GM21447 (cell line): Measurements from ENCODE around the gene ANKAR.
"Not testable (repeated sequence)": the region's sequence is repeated elsewhere in the genome, so short reads cannot be mapped to it uniquely, and the experiment has no call there.

Experiments used
- ATAC-seq: cut with Tn5 transposase; IDR thresholded peaks from one replicate; pipeline ENCODE4 v1.9.1; 2021; ENCODE audit not compliant: unreplicated experiment

ANKAR gene

DNA sequence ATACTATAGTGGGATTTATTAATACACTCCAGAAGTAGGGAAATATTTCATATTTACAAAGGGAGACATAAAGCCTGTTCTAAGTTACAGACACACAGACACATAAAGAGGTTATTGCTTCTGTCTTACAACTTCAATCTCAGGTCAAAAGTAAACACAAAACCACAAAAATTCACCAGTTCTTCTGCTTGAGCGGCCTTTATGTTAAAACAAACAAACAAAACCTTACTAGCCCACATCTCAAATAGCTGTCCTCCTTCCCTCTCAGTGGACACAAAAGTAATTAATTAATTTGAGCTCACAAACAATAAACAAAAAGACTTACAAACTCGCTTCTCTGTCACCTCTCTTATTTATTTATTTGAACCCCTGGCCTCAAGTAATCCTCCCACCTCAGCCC, 14.7 kb upstream of the ANKAR start:
- no peak for ATAC-seq

DNA sequence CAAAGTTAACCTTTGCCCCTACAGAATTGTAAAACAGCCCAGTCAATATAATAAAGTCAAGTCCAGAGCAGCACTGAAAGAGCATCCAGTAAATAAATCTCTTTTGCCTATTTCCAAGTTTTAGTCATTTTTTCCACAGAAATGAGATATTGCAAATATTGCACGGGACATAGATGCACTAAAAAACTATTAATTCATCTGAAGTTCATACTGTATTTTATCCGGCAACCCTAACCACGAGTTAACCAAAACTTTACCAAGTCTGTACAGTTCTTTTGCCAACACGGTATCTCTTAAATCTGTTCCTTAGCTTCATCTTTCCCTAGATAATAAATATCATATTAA, 13.7 kb upstream of the ANKAR start:
- ATAC-seq = no peak

GRCh38 chr2:189661148-189661956, 13.1 kb upstream of the ANKAR start, which contains the start of gene ASNSD1:
TSS of gene ASNSD1 (plus strand) at chr2:189661459. CDS start at chr2:189666133, 4,674 bp downstream.
- ATAC-seq = peak; percentile 94

DNA sequence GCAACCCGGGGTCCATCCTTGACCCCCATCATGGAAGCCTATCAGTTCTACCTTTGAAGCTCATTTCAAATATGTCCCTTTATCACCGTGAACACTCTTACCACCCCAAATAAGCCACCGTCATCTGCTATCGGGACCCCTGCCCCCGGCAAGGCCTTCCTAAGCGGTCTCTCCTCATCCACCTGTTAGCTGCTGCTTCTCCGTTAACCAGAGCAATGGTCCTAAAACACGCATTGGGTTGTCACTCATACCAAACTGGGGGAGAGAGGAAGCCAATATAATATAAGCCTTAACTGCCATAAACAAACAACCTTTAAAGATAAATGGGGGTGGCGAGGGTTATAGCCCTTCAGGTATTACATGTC, 12.5 kb upstream of the ANKAR start:
- no peak for ATAC-seq

DNA sequence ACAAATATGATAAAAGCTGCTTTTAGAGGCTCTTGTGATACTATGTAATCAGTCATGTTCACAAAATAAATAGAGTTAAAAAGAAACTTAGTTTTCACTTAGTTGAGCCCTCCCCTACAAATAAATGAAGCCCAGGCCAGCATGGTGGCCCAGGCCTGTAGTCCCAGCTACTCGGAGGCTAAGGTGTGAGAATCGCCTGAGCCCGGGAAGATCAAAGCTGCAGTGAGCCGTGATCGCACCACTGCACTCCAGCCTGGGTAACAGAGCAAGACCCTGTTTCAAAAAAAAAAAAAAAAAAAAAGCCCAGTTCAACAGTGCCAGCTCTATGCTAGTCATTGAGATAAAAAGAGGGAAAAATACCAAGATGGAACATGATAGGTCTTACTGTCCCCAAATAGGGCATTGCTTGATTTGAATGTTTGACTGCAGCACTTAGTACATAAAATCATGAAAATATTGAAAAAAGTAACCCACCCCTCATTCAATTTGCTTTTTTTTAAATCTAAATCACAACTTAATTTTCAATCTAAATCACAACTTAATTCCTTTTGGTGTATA, 11.7 kb upstream of the ANKAR start:
- ATAC-seq = no peak

DNA sequence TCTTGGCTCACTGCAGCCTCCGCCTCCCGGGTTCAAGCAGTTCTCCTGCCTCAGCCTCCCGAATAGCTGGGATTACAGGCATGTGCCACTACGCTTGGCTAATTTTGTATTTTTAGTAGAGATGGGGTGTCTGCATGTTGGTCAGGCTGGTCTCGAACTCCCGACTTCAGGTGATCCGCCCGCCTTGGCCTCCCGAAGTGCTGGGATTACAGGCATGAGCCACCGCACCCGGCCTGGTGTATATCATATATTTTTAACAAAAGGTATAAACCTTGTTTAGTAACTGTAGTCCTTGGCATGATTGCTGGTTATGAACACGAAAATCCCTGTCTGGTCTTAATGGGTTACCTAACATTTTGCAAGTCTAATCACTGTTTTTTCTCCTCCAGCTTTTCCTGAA, 11.2 kb upstream of the ANKAR start:
- ATAC-seq = not testable (repeated sequence)

DNA sequence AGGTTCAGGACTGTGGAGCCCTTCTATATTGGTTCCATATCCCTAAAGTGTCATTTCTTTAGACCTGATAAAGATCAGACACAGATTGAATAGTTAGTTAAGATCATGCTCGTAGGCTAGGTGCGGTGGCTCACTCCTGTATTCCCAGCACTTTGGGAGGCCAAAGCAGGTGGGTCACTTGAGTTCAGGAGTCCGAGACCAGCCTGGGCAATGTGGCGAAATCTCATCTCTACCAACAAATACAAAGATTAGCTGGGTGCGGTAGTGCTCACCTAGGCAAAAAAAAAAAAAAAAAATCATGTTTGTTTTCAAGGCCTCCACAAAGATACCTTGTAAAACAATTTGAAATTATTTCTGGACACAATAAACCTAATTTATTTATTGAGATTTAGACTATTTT, 4.6 kb upstream of the ANKAR start:
- no peak for ATAC-seq

GRCh38 chr2:189673661-189674373, 653 bp upstream of the ANKAR start:
- no peak for ATAC-seq

- ATAC-seq = no peak
Measured at GRCh38 chr2:189676471-189676870, 2.0 kb downstream of the ANKAR start.

DNA sequence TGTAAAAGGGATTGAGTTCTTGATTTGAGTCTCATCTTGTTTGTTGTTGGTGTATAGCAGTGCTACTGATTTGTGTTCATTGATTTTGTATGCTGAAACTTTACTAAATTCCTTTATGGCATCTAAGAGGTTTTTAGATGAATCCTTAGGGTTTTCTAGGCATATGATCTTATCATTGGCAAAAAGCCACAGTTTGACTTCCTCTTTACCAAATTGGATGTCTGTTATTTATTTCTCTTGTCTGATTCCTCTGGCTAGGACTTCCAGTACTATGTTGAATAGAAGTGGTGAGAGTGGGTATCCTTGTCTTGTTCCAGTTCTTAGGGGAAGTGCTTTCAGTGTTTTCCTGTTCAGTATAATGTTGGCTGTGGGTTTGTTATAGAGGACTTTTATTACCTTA, 4.8 kb downstream of the ANKAR start:
- ATAC-seq = no peak

- no peak for ATAC-seq
Measured at GRCh38 chr2:189681203-189681602, 6.7 kb downstream of the ANKAR start.

- ATAC-seq = no peak
Measured at GRCh38 chr2:189681903-189682302, 7.4 kb downstream of the ANKAR start.

GRCh38 chr2:189683348-189683747, 8.9 kb downstream of the ANKAR start:
- ATAC-seq = no peak

- ATAC-seq = no peak
Measured at GRCh38 chr2:189684811-189685210, 10.3 kb downstream of the ANKAR start.

- peak; percentile 75 for ATAC-seq
Measured at GRCh38 chr2:189685540-189686229, 11.2 kb downstream of the ANKAR start.

GRCh38 chr2:189687796-189688195, 13.3 kb downstream of the ANKAR start:
- ATAC-seq = not testable (repeated sequence)

DNA sequence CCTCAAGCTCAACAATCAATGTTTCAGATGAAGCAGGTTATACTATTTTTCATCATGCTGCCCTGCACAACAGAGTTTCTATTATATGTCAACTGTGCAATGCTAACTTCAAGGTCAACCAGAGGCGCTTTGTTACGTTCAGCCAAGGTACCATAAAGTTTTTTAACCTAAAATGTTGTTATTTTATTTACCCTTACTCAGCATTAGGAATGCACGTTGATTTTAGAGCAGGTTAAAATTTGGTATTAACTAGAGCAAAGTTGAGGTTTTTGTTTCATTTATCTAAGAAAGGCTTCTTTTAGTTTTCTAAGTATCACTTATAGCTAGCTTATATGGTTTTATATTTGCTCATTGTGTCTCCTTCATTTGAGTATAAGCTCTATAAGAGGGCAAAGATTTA, 21.8 kb downstream of the ANKAR start:
- ATAC-seq = no peak

DNA sequence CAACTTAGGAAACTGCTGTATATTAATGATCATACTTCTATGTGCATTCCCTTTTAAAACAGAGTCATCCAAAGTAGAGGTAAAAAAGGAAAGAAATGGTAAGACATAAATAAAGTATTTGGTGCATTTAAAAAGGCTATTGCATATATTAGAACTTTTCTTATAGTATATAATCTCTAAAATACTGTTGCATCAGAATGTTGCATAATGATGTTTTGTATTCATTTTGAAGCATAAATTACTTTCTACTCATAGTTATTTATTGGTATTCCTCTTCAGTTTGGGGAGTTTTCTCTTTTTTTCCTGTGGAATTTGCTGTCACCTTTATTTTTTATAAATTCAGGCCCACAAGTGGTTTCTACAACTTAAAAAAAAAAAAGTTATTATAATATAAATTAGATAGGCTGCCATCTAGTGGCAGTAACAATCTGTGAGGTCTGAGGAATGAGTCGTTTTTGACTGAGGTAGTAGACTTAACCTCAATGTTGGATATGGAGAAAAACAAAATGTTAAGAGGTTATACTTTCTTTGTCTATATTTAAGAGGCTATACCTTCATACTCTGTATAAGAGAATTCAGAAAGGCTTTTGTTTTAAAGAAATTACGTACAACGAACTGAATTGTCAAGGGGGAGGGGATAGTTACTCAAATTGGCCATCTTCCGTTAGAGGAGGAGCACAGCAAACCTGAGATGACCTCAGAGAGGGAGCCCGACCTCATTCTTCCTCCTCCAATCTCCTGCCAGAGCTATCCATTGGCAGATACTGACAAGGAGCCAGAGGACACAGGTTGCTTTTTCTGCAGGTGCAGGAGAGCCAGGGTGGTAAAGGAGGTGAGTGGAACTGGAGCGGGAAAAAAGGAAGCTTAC, 23.8 kb downstream of the ANKAR start:
- ATAC-seq = peak; percentile 54

DNA sequence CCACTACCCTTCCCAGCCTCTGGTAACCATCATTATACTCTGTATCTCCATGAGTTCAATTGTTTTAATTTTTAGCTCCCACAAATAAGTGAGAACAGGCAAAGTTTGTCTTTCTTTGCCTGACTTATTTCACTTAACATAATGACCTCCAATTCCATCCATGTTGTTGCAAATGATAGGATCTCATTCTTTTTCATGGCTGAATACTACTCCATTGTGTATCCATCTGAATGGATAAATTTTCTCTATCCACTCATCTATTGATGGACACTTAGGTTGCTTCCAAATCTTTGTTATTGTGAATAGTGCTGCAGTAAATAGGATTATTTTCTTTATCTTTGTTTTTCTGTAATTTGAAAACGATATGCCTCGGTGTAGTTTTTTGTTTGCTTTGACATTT, 26.2 kb downstream of the ANKAR start:
- ATAC-seq = no peak

GRCh38 chr2:189702071-189702470, 27.6 kb downstream of the ANKAR start:
- no peak for ATAC-seq
